K562 (cell line): ENCODE data around the gene SPRN. TPM values are rescaled to one million over a fixed set of nuclear protein-coding genes. Genes with fewer than 3 reads are reported as not detected.

Experiments used
- ATAC-seq: fragments of 200-7000 bp; cut with Tn5 transposase; 3 replicates; pipeline ENCODE4 v1.9.1; 2020; ENCODE audit warnings: moderate library complexity
- BruUV-seq: library from RNA; stranded (reverse); fragments of 400-500 nt; replicated peaks from 2 replicates; lab custom pipeline; 2021; lab: Mats Ljungman, UMichigan
- CTCF ChIA-PET: fragments of 300-600 bp; formaldehyde crosslinking; extraction: SDS; loops from one replicate; lab custom pipeline; 2021; ENCODE audit warnings: low intra/inter-chr PET ratio; lab: Yijun Ruan, JAX
- POLR2A ChIA-PET: fragments of 300-600, 350-650 bp; sonication (Branson Sonifier 250); formaldehyde crosslinking; extraction: SDS; loops from one replicate; lab custom pipeline; 2021; ENCODE audit warnings: antibody characterized with exemption, inconsistent platforms; lab: Yijun Ruan, JAX
- DNase-seq, 4 experiments: peaks; one replicate each; pipeline versions ENCODE4 v3.0.0 to v3.0.0-alpha.2; 2011 to 2018; ENCODE audit warnings: low spot score in 3 of 4, mixed read lengths in 3 of 4; ENCODE audit errors: extremely low read depth in 1 of 4
- FAIRE-seq: peaks from 2 replicates; lab custom pipeline; 2011; peaks lifted over from hg19 to GRCh38; lab: Jason Lieb, UNC
- H2AFZ ChIP-seq: 2 replicates; pipeline ENCODE4 v1.6.0; 2011; ENCODE audit warnings: low read depth, low read length, control low read depth, inconsistent platforms
- H3K27ac ChIP-seq: fragments of 200-600 bp; 3 replicates; pipeline ENCODE4 v1.8.0; 2011; ENCODE audit warnings: low read depth, mild to moderate bottlenecking, control low read depth, inconsistent platforms, low read length, moderate library complexity, mixed read lengths; ENCODE audit errors: extremely low read depth
- H3K27me3 ChIP-seq, 2 experiments: fragments of 300-600 bp in 1 of 2; 2 replicates in 1 of 2; 3 replicates in 1 of 2; pipeline versions ENCODE4 v1.6.0 to v1.8.0; 2011; ENCODE audit warnings: inconsistent platforms in 2 of 2, low read length in 2 of 2, mild to moderate bottlenecking in 1 of 2, mixed read lengths in 1 of 2, moderate library complexity in 1 of 2; ENCODE audit not compliant: control insufficient read depth in 2 of 2, insufficient read depth in 2 of 2
- H3K36me3 ChIP-seq: fragments of 300-600 bp; 3 replicates; pipeline ENCODE4 v1.8.0; 2011; ENCODE audit warnings: mild to moderate bottlenecking, low read length, inconsistent platforms; ENCODE audit not compliant: control insufficient read depth, insufficient read depth
- H3K4me1 ChIP-seq, 2 experiments: fragments of 200-600 bp in 1 of 2; replicated peaks in 1 of 2; 2 replicates in 1 of 2; 3 replicates in 1 of 2; pipeline versions ENCODE4 v1.5.1 to v1.8.0; 2011; ENCODE audit warnings: inconsistent platforms in 2 of 2, low read length in 2 of 2, mild to moderate bottlenecking in 1 of 2, mixed read lengths in 1 of 2, moderate library complexity in 1 of 2; ENCODE audit not compliant: control insufficient read depth in 2 of 2, insufficient read depth in 2 of 2
- H3K4me2 ChIP-seq: 2 replicates; pipeline ENCODE4 v1.6.1; 2011; ENCODE audit warnings: low read length, control low read depth, inconsistent platforms, mixed read lengths; ENCODE audit not compliant: insufficient read depth
- H3K4me3 ChIP-seq: fragments of 200-600 bp; sonication (generic), shearing (Covaris generic); 2 replicates; pipeline ENCODE4 v1.5.1; 2016; ENCODE audit warnings: control low read depth, inconsistent platforms
- H3K79me2 ChIP-seq: fragments of 200-600 bp; 3 replicates; pipeline ENCODE4 v1.8.0; 2011; ENCODE audit warnings: low read length, inconsistent platforms; ENCODE audit not compliant: control insufficient read depth, insufficient read depth
- H3K9ac ChIP-seq, 2 experiments: 2 replicates each; pipeline versions ENCODE4 v1.6.0 to v1.6.1; 2011; ENCODE audit warnings: low read depth in 2 of 2, low read length in 2 of 2, control low read depth in 1 of 2, inconsistent platforms in 1 of 2, mild to moderate bottlenecking in 1 of 2, mixed read lengths in 1 of 2; ENCODE audit not compliant: insufficient read depth in 1 of 2
- H3K9me1 ChIP-seq: one replicate; pipeline ENCODE4 v1.6.0; 2011; ENCODE audit warnings: inconsistent platforms, mild to moderate bottlenecking, low read length, moderate library complexity; ENCODE audit not compliant: control insufficient read depth, insufficient read depth
- H3K9me3 ChIP-seq: replicated peaks from 2 replicates; pipeline ENCODE4 v1.5.1; 2011; ENCODE audit warnings: low read depth, low read length, inconsistent platforms; ENCODE audit not compliant: control insufficient read depth, insufficient read depth
- H4K20me1 ChIP-seq: replicated peaks from 2 replicates; pipeline ENCODE4 v1.6.1; 2011; ENCODE audit warnings: low read length, inconsistent platforms, mixed read lengths; ENCODE audit not compliant: control insufficient read depth, insufficient read depth
- CEBPB ChIP-seq: fragments of 450-650 bp; IDR thresholded peaks from 2 replicates; pipeline ENCODE4 v1.6.1; 2016; ENCODE audit warnings: missing genetic modification characterization, missing compliant biosample characterization
- CREB1 ChIP-seq, 2 experiments: sonication (generic) in 1 of 2; formaldehyde crosslinking in 1 of 2; IDR thresholded peaks; 2 replicates each; pipeline versions ENCODE4 v1.6.1 to v1.8.0; 2012 to 2022; ENCODE audit warnings: inconsistent platforms in 1 of 2, mild to moderate bottlenecking in 1 of 2, missing genetic modification reagents in 1 of 2, moderate library complexity in 1 of 2
- CREBBP ChIP-seq: IDR thresholded peaks from one replicate; pipeline ENCODE4 v1.6.1; 2012; ENCODE audit warnings: low read depth, mild to moderate bottlenecking, control low read depth, inconsistent platforms, low read length
- DPF2 ChIP-seq: fragments of 450-650 bp; IDR thresholded peaks from 2 replicates; pipeline ENCODE4 v1.6.1; 2016
- GTF2F1 ChIP-seq: IDR thresholded peaks from 2 replicates; pipeline ENCODE4 v1.6.1; 2011; ENCODE audit warnings: low read depth, low read length, improper control_type of control experiment
- HOXB6 ChIP-seq: fragments of 250-450 bp; sonication (Bioruptor Pico); IDR thresholded peaks from 2 replicates; pipeline ENCODE4 v1.5.1; 2022; ENCODE audit warnings: mild to moderate bottlenecking, borderline replicate concordance
- NELFE ChIP-seq: IDR thresholded peaks from 2 replicates; pipeline ENCODE4 v1.6.1; 2011; ENCODE audit warnings: mild to moderate bottlenecking; ENCODE audit not compliant: insufficient read depth, insufficient read length
- NFRKB ChIP-seq: fragments of 450-650 bp; IDR thresholded peaks from 2 replicates; pipeline ENCODE4 v1.6.1; 2016; ENCODE audit warnings: low read depth
- PHF21A ChIP-seq: fragments of 450-650 bp; IDR thresholded peaks from 2 replicates; pipeline ENCODE4 v1.6.1; 2017; ENCODE audit warnings: low read depth, borderline replicate concordance
- RHOXF2B ChIP-seq: fragments of 250-450 bp; sonication (Bioruptor Pico); conservative IDR thresholded peaks from 2 replicates; pipeline ENCODE4 v1.5.1; 2021
- SOX6 ChIP-seq: fragments of 450-650 bp; IDR thresholded peaks from 2 replicates; pipeline ENCODE4 v1.6.1; 2014; ENCODE audit warnings: mild to moderate bottlenecking
- TAL1 ChIP-seq: fragments of 450-650 bp; IDR thresholded peaks from 2 replicates; pipeline ENCODE4 v1.6.1; 2016; ENCODE audit warnings: mild to moderate bottlenecking
- ZNF408 ChIP-seq: fragments of 250-450 bp; sonication (Bioruptor Pico); IDR thresholded peaks from 2 replicates; pipeline ENCODE4 v1.4.0; 2020; ENCODE audit warnings: low read depth, mild to moderate bottlenecking, moderate library complexity
- ZNF512 ChIP-seq: IDR thresholded peaks from 2 replicates; pipeline ENCODE4 v1.6.1; 2016; ENCODE audit warnings: missing genetic modification characterization, missing compliant biosample characterization
- WGBS: fragments of 100-300 bp; shearing (Covaris generic); methylation state at CpG from one replicate; pipeline ENCODE4 v1.1.6; 2016; ENCODE audit warnings: low coverage, mixed read lengths; ENCODE audit not compliant: insufficient coverage; ENCODE audit errors: missing lambda C conversion rate; 5-methylcytosine and 5-hydroxymethylcytosine counted together
- in situ Hi-C: fragments of 300-500 bp; cut with MboI; formaldehyde crosslinking; loops from 4 replicates; pipeline ENCODE4 v1.15.0; 2018; ENCODE audit warnings: inconsistent platforms, mixed read lengths
- intact Hi-C: fragments of 100-400 bp; cut with micrococcal nuclease; formaldehyde crosslinking; loops from 2 replicates; pipeline ENCODE4 v1.14.2; 2022
- polyA plus RNA-seq, 8 experiments: library from polyadenylated mRNA; depleted of rRNA in 4 of 8; stranded (reverse) in 5 of 8; unstranded in 3 of 8; fragments of >200 nt; fragmentation: Nextera tagmentation in 2 of 8; fragmentation: Illumina TruSeq in 1 of 8; extraction: Ambion mirVana in 2 of 8; extraction: Trizol in 1 of 8; gene quantifications; 2 replicates each; pipeline versions ENCODE4 v1.2.1 to v1.2.3, GENCODE V29; 2011 to 2014; ENCODE audit warnings: inconsistent platforms in 1 of 8, missing spikeins in 1 of 8
- total RNA-seq, 7 experiments: library from RNA; depleted of rRNA in 6 of 7; stranded (reverse); fragments of >200 nt in 6 of 7; fragmentation: Illumina TruSeq in 2 of 7; extraction: Trizol in 2 of 7; gene quantifications; 2 replicates each; pipeline versions ENCODE4 v1.2.1 to v1.2.3, GENCODE V29; 2011 to 2021; ENCODE audit warnings: low replicate concordance in 1 of 7

The SPRN gene
- total and polyA plus RNA-seq, 9 of the 15 experiments (the other 6 are each of a cell fraction or from before 2014, with no cell fraction given) = 0.04 TPM; not detected in 8

- no peaks in the 10 kb centered on the region for H3K36me3 ChIP-seq
- no peak overlapping the region for H3K27ac ChIP-seq
- FAIRE-seq (no peak), ATAC-seq (no peak), DNase-seq (no peak)
- TF ChIP-seq DPF2 = no peak
- no peak for TF ChIP-seq PHF21A
- TF ChIP-seq RHOXF2B = no peak
- no peak for TF ChIP-seq CREBBP
- TF ChIP-seq CEBPB = no peak
- TF ChIP-seq ZNF512 (tag) = no peak
- no peak for TF ChIP-seq TAL1
- TF ChIP-seq HOXB6 (CRISPR knock-in tag) = no peak
- TF ChIP-seq SOX6 = no peak
- TF ChIP-seq ZNF408 (CRISPR knock-in tag) = no peak
- no peak for TF ChIP-seq CREB1 (IDR thresholded peaks at IDR 0.05)
- TF ChIP-seq CREB1 (CRISPR knock-in tag; IDR thresholded peaks at IDR 0.05) = no peak
- TF ChIP-seq NELFE = no peak
- TF ChIP-seq NFRKB = no peak
- TF ChIP-seq GTF2F1 = no peak
- no peak overlapping the region for H3K4me3 ChIP-seq
- peaks cover 0 to 12% of the 10 kb centered on the region in 2 experiments; a peak in 1 of 5 replicates for H3K4me1 ChIP-seq
- no peaks in the 10 kb centered on the region for H3K79me2 ChIP-seq
- WGBS = 25% methylated on average over 23 of the region's 23 CpGs
- intact Hi-C loops = loop anchor here (5.0 kb wide), 1 partner anchor 115 kb away; no protein-coding TSS in a partner anchor
- H2AFZ ChIP-seq = no peak overlapping the region
- in situ Hi-C loops = no loop called here
- H3K4me2 ChIP-seq = no peak overlapping the region
- BruUV-seq = no TSS peak
- H3K27me3 ChIP-seq = peaks cover 0 to 7% of the 10 kb centered on the region in 2 experiments; a peak in 1 of 5 replicates
- ChIA-PET POLR2A (interaction anchor here (0.6 kb wide), 2 partner anchors 15 to 115 kb away, joined by 3 read pairs; no protein-coding TSS in a partner anchor), CTCF (no interaction called here)
- H3K9me1 ChIP-seq = no peaks in the 10 kb centered on the region
- H4K20me1 ChIP-seq = no peaks in the 10 kb centered on the region
- H3K9ac ChIP-seq = no peak overlapping the region
- peaks cover 2% of the 10 kb centered on the region; the same call in 1 of the 2 replicates for H3K9me3 ChIP-seq
Observed at GRCh38 chr10:133442191-133442966, 18.0 kb upstream of the SPRN start.
